Aorta (tissue), 5 donors: ENCODE results near the gene SERPINA3. TPM values are rescaled to one million over a fixed set of nuclear protein-coding genes. Genes with fewer than 3 reads are reported as not detected.

Source experiments
- ATAC-seq: fragments of 200-7000 bp; cut with Tn5 transposase; one replicate; pipeline ENCODE4 v1.9.1; 2022; ENCODE audit warnings: moderate library complexity; ENCODE audit not compliant: low FRiP score
- DNase-seq, 2 donors: peaks; one replicate each; pipeline ENCODE4 v3.0.0-alpha.2; 2020
- H3K27ac ChIP-seq, 2 donors: one replicate each; pipeline ENCODE4 v1.5.1; 2013; ENCODE audit warnings: low read length in 2 of 2, mild to moderate bottlenecking in 2 of 2, moderate library complexity in 2 of 2, control low read depth in 1 of 2, inconsistent platforms in 1 of 2, low read depth in 1 of 2
- H3K27me3 ChIP-seq, 2 donors: one replicate each; pipeline ENCODE4 v1.6.1; 2013; ENCODE audit warnings: control low read depth in 1 of 2, low read length in 1 of 2, mild to moderate bottlenecking in 1 of 2, moderate library complexity in 1 of 2; ENCODE audit not compliant: insufficient read depth in 2 of 2, control insufficient read depth in 1 of 2
- H3K36me3 ChIP-seq, 2 donors: one replicate each; pipeline ENCODE4 v1.6.1; 2013; ENCODE audit warnings: control low read depth in 1 of 2, low read length in 1 of 2, mild to moderate bottlenecking in 1 of 2; ENCODE audit not compliant: insufficient read depth in 2 of 2, control insufficient read depth in 1 of 2
- H3K4me1 ChIP-seq, 2 donors: one replicate each; pipeline ENCODE4 v1.6.1; 2013; ENCODE audit warnings: low read length in 2 of 2, control low read depth in 1 of 2, mild to moderate bottlenecking in 1 of 2, moderate library complexity in 1 of 2; ENCODE audit not compliant: insufficient read depth in 2 of 2, control insufficient read depth in 1 of 2
- H3K4me3 ChIP-seq, 2 donors: one replicate each; pipeline ENCODE4 v1.5.1; 2013; ENCODE audit warnings: low read length in 2 of 2, control low read depth in 1 of 2, mild to moderate bottlenecking in 1 of 2
- H3K9me3 ChIP-seq: one replicate; pipeline ENCODE4 v1.6.1; 2013; ENCODE audit warnings: mild to moderate bottlenecking, low read length; ENCODE audit not compliant: control insufficient read depth
- WGBS, 2 donors: extraction: QIAGEN DNeasy Blood & Tissue Kit; methylation state at CpG; one replicate each; pipeline ENCODE4 v1.1.7; 2013; 5-methylcytosine and 5-hydroxymethylcytosine counted together
- intact Hi-C, 2 donors: fragments of 100-400 bp; cut with DNase I; formaldehyde crosslinking; loops; one replicate each; pipeline versions ENCODE4 v1.14.2 to v1.15.0; 2022
- long read RNA-seq, 2 donors: library from polyadenylated mRNA; unstranded; transcript quantifications; one replicate each; pipeline ENCODE4 v2.0.0, GENCODE V29; 2020 to 2021
- polyA plus RNA-seq, 2 donors: library from polyadenylated mRNA; stranded (reverse); fragments of 200-250 nt; gene quantifications; one replicate each; pipeline ENCODE4 v1.2.3, GENCODE V29; 2013
- total RNA-seq, 2 donors: library from RNA; stranded (reverse); fragmentation: NEBNext Ultra II Directional; extraction: Animal tissue kit (Norgen Biotek cat#: 25700); gene quantifications; one replicate each; pipeline ENCODE4 v1.2.1, GENCODE V29; 2021
- donor health status: healthy with polysubstance abuse.
- donor health status: Bipolar disorder and iron deficiency.
- donor health status: DM: no; HTN: no; CAD: no.
- donor health status: DM: no; HTN: no; CAD: no.
- donor health status: DM: yes; HTN: yes; CAD: no.

Gene SERPINA3
- 100 to 1,000 TPM; 200 to 220 TPM for total RNA-seq
- 100 to 1,000 TPM in 1 of 2 donors, 10 to 100 TPM in 1; 53.2 to 117 TPM for polyA plus RNA-seq
- long read RNA-seq, donor 1, transcript SERPINA3-201 (5 exons, 1,589 nt): major isoform, 437 of 685 reads
- long read RNA-seq, donor 1, transcript SERPINA3-202 (5 exons, 1,581 nt): minor isoform, 145 of 685 reads
- long read RNA-seq, donor 1, partial matches to known transcripts: 89 of 685 reads
- long read RNA-seq, donor 1, other reads (novel, unspliced or antisense): 8 of 685 reads
- long read RNA-seq, donor 2, transcript SERPINA3-202 (5 exons, 1,581 nt): minor isoform, 8 of 60 reads
- long read RNA-seq, donor 2, transcript SERPINA3-201 (5 exons, 1,589 nt): major isoform, 37 of 60 reads
- long read RNA-seq, donor 2, partial matches to known transcripts: 14 of 60 reads
- long read RNA-seq, donor 2, other reads (novel, unspliced or antisense): 0 of 60 reads

DNA sequence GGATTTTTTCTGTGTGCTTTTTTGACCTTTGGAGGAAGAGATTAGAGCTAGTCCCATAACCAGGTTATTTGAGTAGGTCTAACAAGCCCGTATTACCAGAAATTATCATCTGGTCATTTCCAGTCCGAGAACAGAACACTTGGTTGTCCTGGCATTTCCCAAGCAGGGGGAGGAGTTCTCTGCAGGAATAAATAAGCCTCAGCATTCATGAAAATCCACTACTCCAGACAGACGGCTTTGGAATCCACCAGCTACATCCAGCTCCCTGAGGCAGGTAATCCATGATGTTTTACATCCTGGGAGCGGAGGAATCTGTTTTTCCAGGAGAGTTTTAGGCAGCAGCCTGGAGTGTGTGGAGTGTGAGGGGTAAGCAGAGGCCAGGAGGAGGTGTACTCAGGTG is at the start of gene SERPINA3:
Gene SERPINA3, plus strand, starts transcription at position 218 of the 400 bp plus-strand sequence. CDS start 2,051 bp downstream, outside the sequence.
- ATAC-seq (peak; percentile 70), DNase-seq (no peak)
- intact Hi-C loops: no loop called here
- Histone ChIP-seq H3K4me1 (no peaks in the 10 kb centered on the region), H3K27me3 (no peaks in the 10 kb centered on the region), H3K9me3 (peaks cover 4% of the 10 kb centered on the region), H3K36me3 (no peaks in the 10 kb centered on the region), H3K27ac (no peak within 1 kb of the TSS), H3K4me3 (no peak within 1 kb of the TSS)
- WGBS, 2 donors: 49 to 54% methylated on average over 4 of the region's 4 CpGs

GRCh38 chr14:94562941-94563883 is 49.0 kb upstream of the SERPINA3 start:
- no peaks in the 10 kb centered on the region for H3K27me3 ChIP-seq

GRCh38 chr14:94564381-94564780 is 47.8 kb upstream of the SERPINA3 start:
- Histone ChIP-seq H3K36me3 (no peaks in the 10 kb centered on the region), H3K4me1 (no peaks in the 10 kb centered on the region), H3K9me3 (no peaks in the 10 kb centered on the region), H3K27me3 (no peaks in the 10 kb centered on the region), H3K27ac (no peak overlapping the region), H3K4me3 (no peak overlapping the region)
- DNase-seq (no peak), ATAC-seq (no peak)
- intact Hi-C loops: no loop called here

More at GRCh38 chr14:94562941-94563883, 49.0 kb upstream of the SERPINA3 start:
- intact Hi-C loops: no loop called here
- no peaks in the 10 kb centered on the region for H3K36me3 ChIP-seq
- no peaks in the 10 kb centered on the region for H3K4me1 ChIP-seq
- no peak overlapping the region for H3K4me3 ChIP-seq
- H3K9me3 ChIP-seq: no peaks in the 10 kb centered on the region
- WGBS, 2 donors: 87 to 90% methylated on average over 16 of the region's 16 CpGs
- DNase-seq: no peak
- H3K27ac ChIP-seq: no peak overlapping the region
- ATAC-seq: no peak

DNA sequence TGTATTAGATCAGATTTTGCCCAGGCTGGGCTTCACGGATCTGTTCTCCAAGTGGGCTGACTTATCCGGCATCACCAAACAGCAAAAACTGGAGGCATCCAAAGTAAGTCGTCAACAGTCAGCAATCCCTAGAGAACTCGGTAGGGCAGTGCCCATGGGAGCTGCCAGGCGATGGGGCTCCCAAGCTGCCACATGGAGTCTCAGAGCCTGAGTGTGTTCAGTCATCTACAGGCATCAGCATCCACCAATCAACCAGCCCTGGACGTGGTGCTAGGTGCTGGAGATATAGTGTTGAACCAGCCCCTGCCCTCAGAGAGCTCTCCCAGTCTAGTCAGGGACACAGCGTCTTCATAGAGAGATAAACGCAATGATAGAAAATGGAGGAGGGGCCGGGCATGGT is 44.0 kb upstream of the SERPINA3 start:
- H3K4me3 ChIP-seq: no peak overlapping the region
- no peaks in the 10 kb centered on the region for H3K27me3 ChIP-seq
- no peak overlapping the region for H3K27ac ChIP-seq
- H3K4me1 ChIP-seq: no peaks in the 10 kb centered on the region
- no peaks in the 10 kb centered on the region for H3K36me3 ChIP-seq
- DNase-seq (no peak), ATAC-seq (no peak)
- no peaks in the 10 kb centered on the region for H3K9me3 ChIP-seq
- intact Hi-C loops: no loop called here
- 87 to 89% methylated on average over 9 of the region's 9 CpGs for WGBS, 2 donors

DNA sequence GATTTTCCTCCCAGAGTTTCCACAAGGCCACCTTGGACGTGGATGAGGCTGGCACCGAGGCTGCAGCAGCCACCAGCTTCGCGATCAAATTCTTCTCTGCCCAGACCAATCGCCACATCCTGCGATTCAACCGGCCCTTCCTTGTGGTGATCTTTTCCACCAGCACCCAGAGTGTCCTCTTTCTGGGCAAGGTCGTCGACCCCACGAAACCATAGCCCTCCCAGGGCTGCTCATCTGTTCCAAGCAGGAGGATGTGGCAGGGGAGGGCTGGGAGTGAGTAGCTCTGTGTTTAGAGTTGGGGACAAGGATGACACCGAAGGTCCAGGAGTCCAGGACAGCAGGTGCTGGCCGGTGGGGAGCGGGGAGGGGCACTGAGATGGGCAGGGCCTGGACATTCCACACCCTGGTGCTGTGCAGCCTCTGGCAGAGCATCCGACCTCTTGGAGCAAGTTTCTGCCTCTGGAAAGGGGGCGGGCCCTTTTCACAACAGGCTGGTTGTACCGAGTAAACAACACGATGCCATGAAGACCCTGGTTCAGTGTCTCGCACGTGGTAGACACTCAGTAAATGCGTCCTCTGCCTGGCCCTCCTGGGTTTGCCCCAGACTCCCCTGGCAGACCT is 42.7 kb upstream of the SERPINA3 start:
- DNase-seq: no peak
- H3K36me3 ChIP-seq: no peaks in the 10 kb centered on the region
- peak; percentile 8 for ATAC-seq
- H3K27me3 ChIP-seq: no peaks in the 10 kb centered on the region
- H3K4me1 ChIP-seq: no peaks in the 10 kb centered on the region
- no peaks in the 10 kb centered on the region for H3K9me3 ChIP-seq
- WGBS, 2 donors: 83 to 89% methylated on average over 20 of the region's 20 CpGs
- no peak overlapping the region for H3K4me3 ChIP-seq
- intact Hi-C loops: no loop called here
- H3K27ac ChIP-seq: no peak overlapping the region

DNA sequence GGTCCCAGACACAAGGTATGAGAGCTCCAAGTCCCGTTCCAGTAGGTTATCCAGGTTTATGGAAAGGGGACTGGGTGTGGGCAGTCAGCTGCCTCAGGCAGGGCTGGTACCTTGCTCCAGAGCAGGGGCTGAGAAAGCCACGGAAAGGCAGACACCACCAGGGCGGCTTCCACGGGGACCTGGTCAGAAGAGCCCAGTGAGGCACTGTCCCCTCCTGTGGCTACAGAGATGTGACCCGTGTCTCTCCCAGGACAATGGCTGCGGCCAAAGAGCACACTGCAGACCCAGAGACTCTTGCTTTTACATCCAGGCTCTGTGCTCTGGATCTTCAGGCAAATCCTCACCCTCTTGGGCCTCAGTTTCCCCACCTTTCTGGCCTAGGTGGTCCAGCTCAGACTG is 42.2 kb upstream of the SERPINA3 start:
- no peak overlapping the region for H3K27ac ChIP-seq
- no peaks in the 10 kb centered on the region for H3K4me1 ChIP-seq
- H3K27me3 ChIP-seq: no peaks in the 10 kb centered on the region
- no peak overlapping the region for H3K4me3 ChIP-seq
- ATAC-seq (no peak), DNase-seq (no peak)
- intact Hi-C loops: no loop called here
- no peaks in the 10 kb centered on the region for H3K36me3 ChIP-seq
- no peaks in the 10 kb centered on the region for H3K9me3 ChIP-seq
- WGBS, 2 donors: 92 to 93% methylated on average over 6 of the region's 6 CpGs

DNA sequence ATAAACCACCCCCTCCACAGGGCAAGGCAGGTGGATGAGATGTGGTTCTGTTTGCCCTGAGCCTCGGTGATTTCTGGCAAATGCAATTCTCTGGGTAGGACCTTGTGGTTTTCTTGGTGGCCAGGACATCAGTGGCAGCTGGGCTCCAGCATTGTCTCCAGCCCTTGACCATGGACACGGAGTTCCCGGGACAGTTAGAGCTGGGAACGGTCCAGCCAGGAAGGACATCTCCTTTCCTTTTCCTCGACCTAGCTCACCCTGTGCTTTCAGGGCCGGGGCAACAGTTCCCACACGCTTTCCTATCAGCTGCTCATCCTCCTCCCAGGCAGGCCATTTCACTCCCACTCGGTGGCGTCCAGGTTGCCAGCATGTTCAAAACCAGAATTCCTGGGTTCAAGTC is 41.8 kb upstream of the SERPINA3 start:
- 94% methylated on average over 9 of the region's 9 CpGs for WGBS, 2 donors
- no peaks in the 10 kb centered on the region for H3K9me3 ChIP-seq
- DNase-seq (no peak), ATAC-seq (no peak)
- H3K27ac ChIP-seq: no peak overlapping the region
- H3K4me3 ChIP-seq: no peak overlapping the region
- no peaks in the 10 kb centered on the region for H3K4me1 ChIP-seq
- H3K36me3 ChIP-seq: no peaks in the 10 kb centered on the region
- intact Hi-C loops: no loop called here
- no peaks in the 10 kb centered on the region for H3K27me3 ChIP-seq

DNA sequence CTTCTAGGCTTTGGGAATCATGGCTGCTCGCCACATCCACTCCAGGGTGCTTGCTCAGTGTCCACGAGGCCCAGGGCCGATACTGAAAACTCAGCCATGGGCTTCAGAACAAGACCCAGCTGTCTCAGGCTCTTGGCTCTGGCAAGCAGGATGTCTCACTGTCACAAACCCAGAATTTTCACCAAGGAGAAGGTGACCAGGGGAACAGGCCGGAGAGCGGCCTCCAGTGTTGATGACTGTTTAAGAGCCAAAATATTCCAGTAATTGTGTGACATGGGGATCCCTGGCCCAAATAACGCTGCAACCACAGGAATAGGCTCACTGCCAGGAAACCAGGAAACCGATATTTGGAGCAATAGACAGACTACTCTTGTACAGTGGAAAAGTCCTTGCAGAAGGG is 40.8 kb upstream of the SERPINA3 start:
- Histone ChIP-seq H3K4me3 (no peak overlapping the region), H3K36me3 (no peaks in the 10 kb centered on the region), H3K4me1 (no peaks in the 10 kb centered on the region), H3K27ac (no peak overlapping the region), H3K9me3 (no peaks in the 10 kb centered on the region), H3K27me3 (no peaks in the 10 kb centered on the region)
- intact Hi-C loops: no loop called here
- WGBS, 2 donors: 49 to 59% methylated on average over 7 of the region's 7 CpGs
- peak; percentile 23 for ATAC-seq
- DNase-seq: no peak
